A549 (cell line): Measurements from ENCODE around the gene PPP2R3C.

Experiments used
- HOXA7 ChIP-seq: fragments of 250-450 bp; sonication (Bioruptor Pico); IDR thresholded peaks from 2 replicates; pipeline ENCODE4 v1.5.0; 2020; ENCODE audit warnings: mild to moderate bottlenecking, moderate library complexity
- TF ChIP-seq, protein P1 (sequence below): fragments of 450-650 bp; IDR thresholded peaks from 2 replicates; pipeline ENCODE4 v1.6.1; 2014; ENCODE audit warnings: antibody characterized with exemption
- TF ChIP-seq, protein P2 (sequence below): fragments of >200 bp; sonication (Bioruptor Twin); formaldehyde crosslinking; IDR thresholded peaks from 3 replicates; pipeline ENCODE4 v1.5.1; 2016

DNA sequence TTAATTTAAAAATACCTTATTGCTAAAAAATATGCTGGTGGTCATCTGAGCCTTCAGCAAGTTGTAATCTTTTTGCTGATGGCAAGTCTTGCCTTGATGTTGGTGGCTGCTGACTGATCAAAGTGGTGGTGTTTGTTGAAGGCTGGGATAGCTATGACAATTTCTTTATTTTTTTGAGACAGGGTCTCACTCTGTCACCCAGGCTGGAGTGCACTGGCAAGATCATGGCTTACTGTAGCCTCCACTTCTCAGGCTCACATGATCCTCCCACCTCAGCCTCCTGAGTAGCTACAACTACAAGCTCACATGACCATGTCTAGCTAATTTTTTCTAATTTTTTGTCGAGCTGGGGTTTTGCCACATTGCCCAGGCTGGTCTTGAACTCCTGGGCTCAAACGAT, 25.4 kb upstream of the PPP2R3C start:
- TF ChIP-seq HOXA7 (CRISPR knock-in tag), result no peak
- TF ChIP-seq, protein P1, sequence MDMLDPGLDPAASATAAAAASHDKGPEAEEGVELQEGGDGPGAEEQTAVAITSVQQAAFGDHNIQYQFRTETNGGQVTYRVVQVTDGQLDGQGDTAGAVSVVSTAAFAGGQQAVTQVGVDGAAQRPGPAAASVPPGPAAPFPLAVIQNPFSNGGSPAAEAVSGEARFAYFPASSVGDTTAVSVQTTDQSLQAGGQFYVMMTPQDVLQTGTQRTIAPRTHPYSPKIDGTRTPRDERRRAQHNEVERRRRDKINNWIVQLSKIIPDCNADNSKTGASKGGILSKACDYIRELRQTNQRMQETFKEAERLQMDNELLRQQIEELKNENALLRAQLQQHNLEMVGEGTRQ, result no peak
- TF ChIP-seq, protein P2, sequence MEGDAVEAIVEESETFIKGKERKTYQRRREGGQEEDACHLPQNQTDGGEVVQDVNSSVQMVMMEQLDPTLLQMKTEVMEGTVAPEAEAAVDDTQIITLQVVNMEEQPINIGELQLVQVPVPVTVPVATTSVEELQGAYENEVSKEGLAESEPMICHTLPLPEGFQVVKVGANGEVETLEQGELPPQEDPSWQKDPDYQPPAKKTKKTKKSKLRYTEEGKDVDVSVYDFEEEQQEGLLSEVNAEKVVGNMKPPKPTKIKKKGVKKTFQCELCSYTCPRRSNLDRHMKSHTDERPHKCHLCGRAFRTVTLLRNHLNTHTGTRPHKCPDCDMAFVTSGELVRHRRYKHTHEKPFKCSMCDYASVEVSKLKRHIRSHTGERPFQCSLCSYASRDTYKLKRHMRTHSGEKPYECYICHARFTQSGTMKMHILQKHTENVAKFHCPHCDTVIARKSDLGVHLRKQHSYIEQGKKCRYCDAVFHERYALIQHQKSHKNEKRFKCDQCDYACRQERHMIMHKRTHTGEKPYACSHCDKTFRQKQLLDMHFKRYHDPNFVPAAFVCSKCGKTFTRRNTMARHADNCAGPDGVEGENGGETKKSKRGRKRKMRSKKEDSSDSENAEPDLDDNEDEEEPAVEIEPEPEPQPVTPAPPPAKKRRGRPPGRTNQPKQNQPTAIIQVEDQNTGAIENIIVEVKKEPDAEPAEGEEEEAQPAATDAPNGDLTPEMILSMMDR, result no peak
